Spleen (tissue), 11 donors: ENCODE data around the gene GRID2IP. TPM values are rescaled to one million over a fixed set of nuclear protein-coding genes. Genes with fewer than 3 reads are reported as not detected.
"Not testable (repeated sequence)": the region's sequence is repeated elsewhere in the genome, so short reads cannot be mapped to it uniquely, and the experiment has no call there.

Experiments used
- DNase-seq: peaks from one replicate; pipeline ENCODE4 v3.0.0-alpha.2; 2020
- H3K27ac ChIP-seq, 8 donors: fragments of 200-600 bp; sonication (generic) in 7 of 8; 1 replicate in 4 of 8; 2 replicates in 4 of 8; pipeline versions ENCODE4 v1.5.0 to v1.8.0; 2016 to 2021; ENCODE audit warnings: inconsistent platforms in 4 of 8, mild to moderate bottlenecking in 4 of 8, moderate library complexity in 1 of 8
- H3K27me3 ChIP-seq, 7 donors: fragments of 200-600 bp; sonication (generic) in 6 of 7; replicated peaks in 1 of 7; 1 replicate in 4 of 7; 2 replicates in 3 of 7; pipeline versions ENCODE4 v1.5.0 to v1.8.0; 2016 to 2021; ENCODE audit warnings: inconsistent platforms in 3 of 7, mild to moderate bottlenecking in 1 of 7
- H3K36me3 ChIP-seq, 6 donors: fragments of 200-600 bp; sonication (generic) in 5 of 6; 1 replicate in 4 of 6; 2 replicates in 2 of 6; pipeline versions ENCODE4 v1.5.0 to v1.8.0; 2016 to 2021; ENCODE audit warnings: inconsistent platforms in 2 of 6
- H3K4me1 ChIP-seq, 6 donors: fragments of 200-600 bp; sonication (generic) in 5 of 6; 1 replicate in 3 of 6; 2 replicates in 3 of 6; pipeline versions ENCODE4 v1.5.0 to v1.8.0; 2016 to 2021; ENCODE audit warnings: inconsistent platforms in 3 of 6
- H3K4me3 ChIP-seq, 8 donors: fragments of 200-600 bp; sonication (generic) in 7 of 8; 1 replicate in 4 of 8; 2 replicates in 4 of 8; pipeline versions ENCODE4 v1.5.0 to v1.8.0; 2016 to 2021; ENCODE audit warnings: inconsistent platforms in 4 of 8, mild to moderate bottlenecking in 4 of 8, moderate library complexity in 2 of 8
- H3K9me3 ChIP-seq, 8 donors: fragments of 200-600 bp; sonication (generic) in 7 of 8; 1 replicate in 4 of 8; 2 replicates in 4 of 8; pipeline versions ENCODE4 v1.5.0 to v1.8.0; 2016 to 2021; ENCODE audit warnings: inconsistent platforms in 4 of 8
- POLR2A ChIP-seq, 3 donors: fragments of 450-650 bp; IDR thresholded peaks; one replicate each; pipeline ENCODE4 v1.5.1; 2017; ENCODE audit warnings: antibody characterized with exemption in 3 of 3, mild to moderate bottlenecking in 1 of 3
- POLR2AphosphoS5 ChIP-seq, 3 donors: sonication (generic); formaldehyde crosslinking; IDR thresholded peaks; one replicate each; pipeline ENCODE4 v1.5.1; 2017; ENCODE audit warnings: antibody characterized with exemption in 3 of 3
- WGBS, 5 donors: extraction: QIAGEN DNeasy Blood & Tissue Kit in 3 of 5; methylation state at CpG; one replicate each; pipeline versions ENCODE4 v1.1.5 to v1.1.7; 2013 to 2018; 5-methylcytosine and 5-hydroxymethylcytosine counted together
- intact Hi-C: fragments of 100-400 bp; cut with DNase I; formaldehyde crosslinking; loops from one replicate; pipeline ENCODE4 v1.15.0; 2023; ENCODE audit warnings: low total_unique reads
- polyA plus RNA-seq, 3 donors: library from polyadenylated mRNA; stranded (reverse); fragments of 200-250 nt; gene quantifications; one replicate each; pipeline ENCODE4 v1.2.1, GENCODE V29; 2013
- total RNA-seq, 7 donors: library from RNA; depleted of rRNA in 3 of 7; stranded (reverse); fragments of >200 nt in 3 of 7; fragmentation: NEBNext Ultra II Directional in 4 of 7; extraction: Animal tissue kit (Norgen Biotek cat#: 25700) in 4 of 7; gene quantifications; one replicate each; pipeline versions ENCODE4 v1.1.0 to v1.2.1, GENCODE V29; 2016 to 2021
- TF ChIP-seq, protein P1 (sequence below), 11 experiments: fragments of 200-600 bp in 7 of 11; fragments of 450-650 bp in 4 of 11; sonication (generic) in 4 of 11; IDR thresholded peaks in 8 of 11; conservative IDR thresholded peaks in 3 of 11; 1 replicate in 7 of 11; 2 replicates in 4 of 11; pipeline versions ENCODE4 v1.4.0 to v1.8.0; 2016 to 2021; ENCODE audit warnings: antibody characterized with exemption in 11 of 11, inconsistent platforms in 4 of 11, mild to moderate bottlenecking in 1 of 11
- donor health status: healthy with polysubstance abuse.
- donor health status: DM: no; HTN: no; CAD: no; lungs with moderate emphysema.
- donor health status: DM: no; HTN: no; CAD: no.
- donor health status: Bipolar disorder and iron deficiency.
- donor health status: healthy.
- donor health status: DM: no; HTN: no; CAD: no.
- donor health status: DM: yes; HTN: yes; CAD: no.

The GRID2IP gene
- total and polyA plus RNA-seq, 10 donors = 0.08 to 1.0 (median 0.31) TPM; not detected in 2

DNA sequence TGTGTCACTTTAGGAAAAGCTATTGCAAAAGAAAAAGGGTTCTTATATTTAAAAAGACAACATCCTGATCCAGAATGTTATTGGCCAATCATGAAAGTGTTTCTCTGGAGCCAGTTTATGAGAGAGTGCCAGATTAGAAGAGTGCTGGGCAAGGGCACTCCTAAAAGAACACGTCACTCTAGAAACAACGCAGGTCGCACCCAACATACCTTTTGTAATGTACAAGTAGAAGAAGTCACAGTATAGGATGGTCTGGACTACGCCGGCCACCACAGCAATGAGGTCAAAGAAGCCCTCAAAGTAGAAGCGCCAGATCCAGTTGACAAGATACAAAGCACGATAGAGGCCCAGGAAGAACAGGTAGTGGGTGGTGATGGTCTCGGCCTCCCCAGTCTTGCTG, 85.4 kb downstream of the GRID2IP start:
- Histone ChIP-seq H3K4me1 (no peaks in the 10 kb centered on the region), H3K4me3 (no peak overlapping the region), H3K9me3 (no peaks in the 10 kb centered on the region), H3K27me3 (no peaks in the 10 kb centered on the region), H3K36me3 (peaks cover 2 to 100% (median 92%) of the 10 kb centered on the region in 6 donors), H3K27ac (no peak overlapping the region)
- WGBS, 5 donors = 95 to 99% (median 96%) methylated on average over 8 of the region's 8 CpGs
- no peak for TF ChIP-seq POLR2AphosphoS5 (IDR thresholded peaks at IDR 0.05)
- TF ChIP-seq, protein P1, sequence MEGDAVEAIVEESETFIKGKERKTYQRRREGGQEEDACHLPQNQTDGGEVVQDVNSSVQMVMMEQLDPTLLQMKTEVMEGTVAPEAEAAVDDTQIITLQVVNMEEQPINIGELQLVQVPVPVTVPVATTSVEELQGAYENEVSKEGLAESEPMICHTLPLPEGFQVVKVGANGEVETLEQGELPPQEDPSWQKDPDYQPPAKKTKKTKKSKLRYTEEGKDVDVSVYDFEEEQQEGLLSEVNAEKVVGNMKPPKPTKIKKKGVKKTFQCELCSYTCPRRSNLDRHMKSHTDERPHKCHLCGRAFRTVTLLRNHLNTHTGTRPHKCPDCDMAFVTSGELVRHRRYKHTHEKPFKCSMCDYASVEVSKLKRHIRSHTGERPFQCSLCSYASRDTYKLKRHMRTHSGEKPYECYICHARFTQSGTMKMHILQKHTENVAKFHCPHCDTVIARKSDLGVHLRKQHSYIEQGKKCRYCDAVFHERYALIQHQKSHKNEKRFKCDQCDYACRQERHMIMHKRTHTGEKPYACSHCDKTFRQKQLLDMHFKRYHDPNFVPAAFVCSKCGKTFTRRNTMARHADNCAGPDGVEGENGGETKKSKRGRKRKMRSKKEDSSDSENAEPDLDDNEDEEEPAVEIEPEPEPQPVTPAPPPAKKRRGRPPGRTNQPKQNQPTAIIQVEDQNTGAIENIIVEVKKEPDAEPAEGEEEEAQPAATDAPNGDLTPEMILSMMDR (IDR thresholded peaks at IDR 0.05 in 8 of 11, conservative IDR thresholded peaks at IDR 0.05 in 3 of 11) = no peak
- no peak for TF ChIP-seq POLR2A (IDR thresholded peaks at IDR 0.05)
- intact Hi-C loops = no loop called here
- no peak for DNase-seq

DNA sequence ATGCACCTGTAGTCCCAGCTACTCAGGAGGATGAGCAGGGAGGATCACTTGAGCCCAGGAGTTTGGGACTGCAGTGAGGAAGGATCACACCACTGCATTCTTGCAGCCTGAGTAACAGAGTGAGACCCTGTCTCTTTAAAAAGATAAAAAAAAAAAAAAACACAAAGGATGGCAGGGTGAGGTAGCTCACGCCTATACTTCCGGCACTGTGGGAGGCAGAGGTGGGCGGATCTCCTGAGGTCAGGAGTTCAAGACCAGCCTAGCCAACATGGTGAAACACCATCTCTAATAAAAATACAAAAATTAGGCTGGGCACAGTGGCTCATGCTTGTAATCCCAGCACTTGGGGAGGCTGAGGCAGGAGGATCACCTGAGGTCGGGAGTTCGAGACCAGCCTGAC, 87.7 kb downstream of the GRID2IP start:
- DNase-seq, H3K4me3 ChIP-seq, H3K4me1 ChIP-seq, H3K27me3 ChIP-seq, H3K9me3 ChIP-seq, H3K27ac ChIP-seq, intact Hi-C loops: not testable (repeated sequence)
- WGBS, 5 donors = 66 to 81% (median 73%) methylated on average over 5 of the region's 5 CpGs
- H3K36me3 ChIP-seq = peaks cover 2 to 88% (median 74%) of the 10 kb centered on the region in 6 donors

DNA sequence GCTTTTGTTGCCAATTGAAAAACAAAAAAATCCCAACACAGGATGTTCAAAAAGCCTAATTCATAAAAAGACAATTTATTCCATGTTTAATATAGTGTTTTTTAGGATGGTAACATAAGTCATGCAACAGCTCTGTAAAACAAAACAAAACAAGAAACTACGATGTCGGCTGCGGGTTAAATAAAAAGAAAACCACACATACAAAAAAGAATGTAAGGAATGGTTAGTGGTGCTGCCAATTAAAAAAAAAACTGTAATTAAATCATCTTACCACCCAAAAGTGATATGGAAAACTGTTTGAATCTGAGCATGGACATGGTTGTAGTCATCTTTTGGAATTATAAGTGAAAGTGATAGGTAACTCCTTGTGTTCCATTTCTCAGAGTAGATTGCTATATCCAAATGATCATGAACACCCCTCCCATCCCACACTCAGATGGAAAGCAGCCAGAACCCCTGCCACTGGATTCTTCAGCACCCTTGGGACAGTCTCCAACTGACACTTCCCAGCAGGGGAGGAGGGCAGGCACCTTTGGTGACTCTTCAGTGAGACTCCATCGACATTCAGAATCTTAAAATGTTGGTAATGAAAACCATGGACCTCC, 89.2 kb downstream of the GRID2IP start:
- Histone ChIP-seq H3K27ac (no peak overlapping the region), H3K27me3 (no peaks in the 10 kb centered on the region), H3K9me3 (no peaks in the 10 kb centered on the region), H3K4me3 (no peak overlapping the region), H3K4me1 (no peaks in the 10 kb centered on the region), H3K36me3 (peaks cover 2 to 72% (median 59%) of the 10 kb centered on the region in 6 donors)
- intact Hi-C loops = no loop called here
- no peak for TF ChIP-seq POLR2AphosphoS5 (IDR thresholded peaks at IDR 0.05)
- TF ChIP-seq POLR2A (IDR thresholded peaks at IDR 0.05) = no peak
- TF ChIP-seq, protein P1 (IDR thresholded peaks at IDR 0.05 in 8 of 11, conservative IDR thresholded peaks at IDR 0.05 in 3 of 11) = no peak
- 87 to 97% (median 94%) methylated on average over 4 of the region's 4 CpGs for WGBS, 5 donors
- DNase-seq = no peak

DNA sequence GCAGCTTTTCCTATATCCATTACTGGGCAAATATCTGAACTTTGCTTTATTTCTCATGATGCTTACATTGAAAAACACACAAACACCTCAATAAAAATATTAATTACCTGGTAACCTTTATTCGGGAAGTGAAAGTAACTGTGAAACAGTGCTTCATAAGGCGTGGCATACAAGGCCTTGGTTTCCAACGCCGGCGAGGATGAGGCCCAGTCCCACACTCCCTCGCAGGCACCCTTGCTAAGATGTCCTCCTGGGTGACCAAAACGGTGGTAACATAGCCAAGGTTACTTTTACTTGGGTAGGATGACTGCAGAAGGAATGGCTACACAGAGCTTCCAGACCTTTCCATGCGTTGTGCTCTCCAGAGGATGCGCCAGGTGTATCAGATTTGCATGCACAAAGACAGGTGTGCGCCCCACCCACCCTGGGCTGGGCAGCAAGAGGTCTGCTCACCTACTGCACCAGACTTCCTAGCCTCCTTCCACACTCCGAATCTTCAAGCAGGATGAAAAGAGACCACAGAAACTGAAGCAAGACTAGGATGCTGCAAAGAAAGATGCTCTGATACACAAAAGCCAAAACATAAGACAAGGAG, 90.2 kb downstream of the GRID2IP start:
- Histone ChIP-seq H3K4me3 (no peak overlapping the region), H3K9me3 (no peaks in the 10 kb centered on the region), H3K4me1 (no peaks in the 10 kb centered on the region), H3K27me3 (no peaks in the 10 kb centered on the region), H3K27ac (no peak overlapping the region), H3K36me3 (peaks cover 2 to 63% (median 49%) of the 10 kb centered on the region in 6 donors)
- TF ChIP-seq POLR2A (IDR thresholded peaks at IDR 0.05) (no peak), POLR2AphosphoS5 (IDR thresholded peaks at IDR 0.05) (peak in 1 of 3 donors; percentile 6)
- DNase-seq = no peak
- 88 to 96% (median 91%) methylated on average over 10 to 11 of the region's 11 CpGs for WGBS, 5 donors
- intact Hi-C loops = no loop called here

DNA sequence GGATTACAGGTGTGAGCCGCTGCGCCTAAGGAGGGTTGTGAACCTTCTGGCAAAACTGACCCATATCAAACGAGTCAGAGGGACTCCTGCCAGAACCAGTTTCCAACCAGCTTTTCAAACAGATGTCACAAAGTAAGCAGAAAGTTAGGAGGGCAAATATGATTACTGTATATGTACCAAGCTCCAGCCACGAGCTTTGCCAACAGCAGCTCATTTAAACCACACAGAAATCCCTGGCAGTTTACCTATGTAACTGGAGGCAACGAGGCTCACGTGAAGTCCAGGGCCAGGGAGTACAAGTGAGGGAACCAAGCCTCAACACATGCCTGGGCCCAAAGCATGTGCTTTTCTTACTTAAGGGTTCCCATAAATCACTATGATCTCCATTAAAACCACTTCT, 91.0 kb downstream of the GRID2IP start:
- no peak for DNase-seq
- TF ChIP-seq POLR2AphosphoS5 (IDR thresholded peaks at IDR 0.05) = no peak
- TF ChIP-seq POLR2A (IDR thresholded peaks at IDR 0.05) = no peak
- TF ChIP-seq, protein P1 (IDR thresholded peaks at IDR 0.05 in 8 of 11, conservative IDR thresholded peaks at IDR 0.05 in 3 of 11) = no peak
- no peaks in the 10 kb centered on the region for H3K27me3 ChIP-seq
- H3K9me3 ChIP-seq = no peaks in the 10 kb centered on the region
- H3K27ac ChIP-seq = no peak overlapping the region
- no peaks in the 10 kb centered on the region for H3K4me1 ChIP-seq
- H3K4me3 ChIP-seq = no peak overlapping the region
- WGBS, 5 donors = 80 to 92% (median 89%) methylated on average over 6 of the region's 6 CpGs
- H3K36me3 ChIP-seq = peaks cover 0 to 55% (median 41%) of the 10 kb centered on the region in 6 donors
- intact Hi-C loops = no loop called here

DNA sequence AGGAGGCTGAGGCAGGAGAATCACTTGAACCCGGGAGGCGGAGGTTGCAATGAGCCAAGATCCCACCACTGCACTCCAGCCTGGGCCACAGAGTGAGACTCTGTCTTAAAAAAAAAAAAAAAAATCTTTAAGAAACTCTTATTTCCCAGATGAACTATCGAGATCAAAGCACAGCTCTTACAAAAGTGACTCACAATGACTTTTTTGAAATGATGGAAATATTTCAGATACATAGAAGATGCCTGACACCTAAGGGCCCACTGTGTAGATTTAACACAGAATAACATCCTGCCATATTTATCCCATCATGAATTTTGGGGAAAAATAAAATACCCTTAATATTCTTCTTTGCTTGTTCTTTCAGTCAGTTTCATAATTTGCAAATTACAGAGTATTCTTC, 92.6 kb downstream of the GRID2IP start:
- intact Hi-C loops, H3K4me1 ChIP-seq, H3K27ac ChIP-seq, H3K27me3 ChIP-seq, H3K4me3 ChIP-seq, H3K9me3 ChIP-seq, DNase-seq: not testable (repeated sequence)
- H3K36me3 ChIP-seq = peaks cover 0 to 39% (median 28%) of the 10 kb centered on the region in 6 donors
- WGBS, 5 donors = 89 to 90% (median 90%) methylated on average over 3 of the region's 3 CpGs
